ENCODE data around the gene SIRT3.

GRCh38 chr11:211741-212140 lies 24.4 kb downstream of the SIRT3 start:
- TF ChIP-seq EP300 (IDR thresholded peaks at IDR 0.05) (no peak), CTCF (IDR thresholded peaks at IDR 0.05) (no peak), POLR2A (IDR thresholded peaks at IDR 0.05; ENCODE audit: low read depth) (no peak), POLR2AphosphoS5 (IDR thresholded peaks at IDR 0.05) (no peak)
